ENCODE measurements around the gene NF2. TPM values are rescaled to one million over a fixed set of nuclear protein-coding genes. Genes with fewer than 3 reads are reported as not detected.

NF2 gene
- total RNA-seq: 151 and 189 TPM in 2 replicates

DNA sequence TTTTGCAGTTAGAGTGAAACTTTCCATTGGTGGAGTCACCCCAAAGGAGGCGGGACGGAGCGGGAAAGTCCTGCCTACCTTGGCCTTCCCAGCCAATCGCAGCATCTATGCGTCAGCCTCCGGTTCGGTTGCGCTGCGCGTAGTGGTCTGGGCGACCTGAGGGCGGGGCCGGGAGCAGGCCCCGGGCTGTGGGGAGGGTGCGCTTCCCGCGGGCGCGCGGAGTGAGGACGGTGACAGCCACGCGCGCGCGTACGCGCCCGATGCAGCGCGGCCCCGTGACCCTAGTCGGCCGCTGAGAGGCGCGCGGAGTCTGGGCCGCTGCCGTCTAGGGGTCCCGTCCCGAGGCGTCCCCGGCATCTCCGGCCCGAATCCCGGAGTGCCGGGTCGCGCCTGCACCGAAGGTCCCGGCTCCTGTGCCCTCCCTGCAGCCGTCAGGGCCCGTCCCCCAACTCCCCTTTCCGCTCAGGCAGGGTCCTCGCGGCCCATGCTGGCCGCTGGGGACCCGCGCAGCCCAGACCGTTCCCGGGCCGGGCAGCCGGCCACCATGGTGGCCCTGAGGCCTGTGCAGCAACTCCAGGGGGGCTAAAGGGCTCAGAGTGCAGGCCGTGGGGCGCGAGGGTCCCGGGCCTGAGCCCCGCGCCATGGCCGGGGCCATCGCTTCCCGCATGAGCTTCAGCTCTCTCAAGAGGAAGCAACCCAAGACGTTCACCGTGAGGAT is at the start of gene NF2:
Gene NF2, plus strand, starts transcription at position 276 of the 718 bp plus-strand sequence. Its CDS starts 366 bp downstream, at position 642.

DNA sequence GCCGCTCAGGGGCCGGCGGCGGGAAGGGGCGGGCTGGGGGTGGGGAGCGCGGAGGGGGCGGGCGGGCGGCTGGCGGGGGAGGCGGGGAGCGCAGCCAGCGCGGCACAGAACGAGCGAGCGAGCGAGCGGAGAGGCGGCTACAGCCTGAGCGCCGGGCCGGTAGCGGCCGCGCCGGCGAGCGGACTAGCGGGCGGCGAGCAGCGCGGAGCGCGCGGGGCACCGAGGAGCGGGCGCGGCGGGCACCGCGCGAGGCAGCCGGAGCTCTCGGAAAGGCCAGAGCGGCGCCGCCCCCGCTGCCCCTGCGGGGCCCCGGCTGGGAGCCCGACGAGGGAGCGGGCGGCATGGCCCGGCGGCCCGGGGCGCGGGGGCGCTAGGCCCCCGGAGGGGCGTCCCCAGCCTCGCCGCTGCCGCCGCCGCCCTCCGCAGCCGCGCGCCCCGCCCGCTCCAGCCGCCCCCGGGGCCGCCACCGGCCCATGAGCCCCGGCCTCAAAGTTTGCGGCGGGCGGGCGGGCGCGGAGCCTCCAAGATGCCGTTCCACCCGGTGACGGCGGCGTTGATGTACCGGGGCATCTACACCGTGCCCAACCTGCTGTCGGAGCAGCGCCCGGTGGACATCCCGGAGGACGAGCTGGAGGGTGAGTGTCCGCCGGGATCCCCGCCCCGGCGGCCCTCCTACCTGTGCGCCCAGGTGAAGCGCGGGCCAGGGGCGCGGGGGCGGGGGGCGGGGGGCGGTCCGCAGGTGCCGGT is 116.6 kb downstream of the NF2 start, which contains the start of gene CABP7:
Gene CABP7, plus strand, starts transcription at position 105 of the 747 bp plus-strand sequence. Its CDS starts 422 bp downstream, at position 527.

Small RNAs within 50 kb of the gene (small RNA-seq; reads per million reads assigned to genes)
- not detected for gene AC004882.2

Other genes with a start within 250 kb of the NF2 start
- 108 and 126 TPM in 2 replicates for gene AP1B1, start 215.1 kb upstream of the NF2 start, total RNA-seq
- gene RFPL1, start 165.1 kb upstream of the NF2 start, total RNA-seq: not detected in 2 replicates
- 1.3 and 1.6 TPM in 2 replicates for gene NEFH, start 123.4 kb upstream of the NF2 start, total RNA-seq
- 62.0 and 67.2 TPM in 2 replicates for gene THOC5, start 49.9 kb upstream of the NF2 start, total RNA-seq
- 30.5 and 42.7 TPM in 2 replicates for gene NIPSNAP1, start 22.5 kb upstream of the NF2 start, total RNA-seq
- not detected in 2 replicates for gene CABP7, start 116.4 kb downstream of the NF2 start, total RNA-seq
- 13.7 and 15.9 TPM in 2 replicates for gene ZMAT5, start 163.4 kb downstream of the NF2 start, total RNA-seq
- 35.0 and 47.7 TPM in 2 replicates for gene UQCR10, start 163.7 kb downstream of the NF2 start, total RNA-seq
- 39.8 and 42.8 TPM in 2 replicates for gene ASCC2, start 234.6 kb downstream of the NF2 start, total RNA-seq

Measured in thoracic aorta endothelial cell (primary cell).